ENCODE results near the gene CDC42BPB. TPM values are rescaled to one million over a fixed set of nuclear protein-coding genes. Genes with fewer than 3 reads are reported as not detected.

Gene CDC42BPB
- total RNA-seq, 1 experiment from 2014 or later = 96.9 TPM

DNA sequence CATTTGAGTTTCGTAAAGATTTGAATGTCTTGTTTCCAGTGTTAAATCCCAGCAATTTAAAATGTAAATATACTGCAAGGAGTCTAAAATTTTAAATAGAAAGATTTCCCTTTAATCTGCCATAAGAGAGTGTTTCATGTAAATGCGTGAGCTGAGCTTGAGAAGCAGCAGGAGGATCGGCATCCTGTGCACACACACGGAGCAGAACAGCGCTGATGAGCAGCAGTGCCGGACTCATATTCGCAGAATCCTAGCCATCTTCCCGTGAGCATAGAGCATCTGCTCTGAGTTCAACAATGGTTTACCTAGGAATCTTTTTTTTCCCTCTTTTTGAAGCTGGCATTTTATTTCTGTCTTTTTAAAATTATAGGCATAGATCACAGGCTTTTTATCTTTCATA, 164.7 kb downstream of the CDC42BPB start:
- no peaks in the 10 kb centered on the region for H3K4me1 Mint-ChIP-seq
- H3K4me3 Mint-ChIP-seq = no peak overlapping the region
- DNase-seq (ENCODE audit: low spot score) = no peak
- H3K36me3 Mint-ChIP-seq = no peaks in the 10 kb centered on the region
- ChIA-PET CTCF (no interaction called here), POLR2A (no interaction called here)
- H3K27ac Mint-ChIP-seq = no peak overlapping the region
- no peaks in the 10 kb centered on the region for H3K27me3 Mint-ChIP-seq (ENCODE audit: low read depth)
- no peaks in the 10 kb centered on the region for H3K9me3 Mint-ChIP-seq
- TF ChIP-seq SMAD4 (CRISPR knock-in tag; IDR thresholded peaks at IDR 0.05) (no peak), IRF1 (CRISPR knock-in tag; IDR thresholded peaks at IDR 0.05) (no peak), ZNF232 (CRISPR knock-in tag; IDR thresholded peaks at IDR 0.05) (no peak), RORB (CRISPR knock-in tag; IDR thresholded peaks at IDR 0.05) (no peak), NR1H2 (CRISPR knock-in tag; IDR thresholded peaks at IDR 0.05) (no peak), TCF7 (CRISPR knock-in tag; IDR thresholded peaks at IDR 0.05; ENCODE audit: low read depth) (no peak)
- TF ChIP-seq, protein P1, sequence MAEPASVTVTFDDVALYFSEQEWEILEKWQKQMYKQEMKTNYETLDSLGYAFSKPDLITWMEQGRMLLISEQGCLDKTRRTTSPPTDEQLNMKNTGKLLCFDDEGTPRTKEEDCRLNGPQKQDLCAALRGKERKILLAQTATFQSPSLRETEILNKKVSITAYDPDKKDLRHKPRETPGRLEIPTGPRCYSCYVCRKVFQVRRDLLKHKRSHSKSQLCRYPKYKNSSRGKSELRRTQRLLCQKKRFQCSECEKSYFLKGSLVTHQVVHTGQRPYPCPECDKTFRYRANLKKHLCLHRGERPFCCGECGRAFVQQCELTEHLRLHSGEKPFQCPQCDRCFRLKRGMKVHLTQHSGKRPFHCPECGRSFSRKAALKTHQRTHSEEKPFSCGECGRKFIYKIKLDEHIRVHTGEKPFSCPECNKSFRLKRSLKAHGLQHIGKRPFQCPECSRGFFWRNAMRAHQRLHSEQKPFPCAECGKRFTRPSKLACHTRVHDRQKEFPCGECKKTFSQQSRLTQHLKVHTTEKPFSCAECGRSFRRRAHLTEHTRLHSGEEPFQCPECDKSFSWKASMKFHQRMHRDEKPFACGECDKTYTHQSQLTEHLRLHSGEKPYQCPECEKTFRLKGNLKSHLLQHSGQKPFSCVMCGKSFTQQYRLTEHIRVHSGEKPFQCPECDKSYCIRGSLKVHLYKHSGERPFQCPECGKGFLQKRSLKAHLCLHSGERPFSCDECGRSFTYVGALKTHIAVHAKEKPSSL (CRISPR knock-in tag; conservative IDR thresholded peaks at IDR 0.05) = no peak
- TF ChIP-seq, protein P2, sequence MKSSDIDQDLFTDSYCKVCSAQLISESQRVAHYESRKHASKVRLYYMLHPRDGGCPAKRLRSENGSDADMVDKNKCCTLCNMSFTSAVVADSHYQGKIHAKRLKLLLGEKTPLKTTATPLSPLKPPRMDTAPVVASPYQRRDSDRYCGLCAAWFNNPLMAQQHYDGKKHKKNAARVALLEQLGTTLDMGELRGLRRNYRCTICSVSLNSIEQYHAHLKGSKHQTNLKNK (CRISPR knock-in tag; IDR thresholded peaks at IDR 0.05) = no peak
- TF ChIP-seq, protein P3, sequence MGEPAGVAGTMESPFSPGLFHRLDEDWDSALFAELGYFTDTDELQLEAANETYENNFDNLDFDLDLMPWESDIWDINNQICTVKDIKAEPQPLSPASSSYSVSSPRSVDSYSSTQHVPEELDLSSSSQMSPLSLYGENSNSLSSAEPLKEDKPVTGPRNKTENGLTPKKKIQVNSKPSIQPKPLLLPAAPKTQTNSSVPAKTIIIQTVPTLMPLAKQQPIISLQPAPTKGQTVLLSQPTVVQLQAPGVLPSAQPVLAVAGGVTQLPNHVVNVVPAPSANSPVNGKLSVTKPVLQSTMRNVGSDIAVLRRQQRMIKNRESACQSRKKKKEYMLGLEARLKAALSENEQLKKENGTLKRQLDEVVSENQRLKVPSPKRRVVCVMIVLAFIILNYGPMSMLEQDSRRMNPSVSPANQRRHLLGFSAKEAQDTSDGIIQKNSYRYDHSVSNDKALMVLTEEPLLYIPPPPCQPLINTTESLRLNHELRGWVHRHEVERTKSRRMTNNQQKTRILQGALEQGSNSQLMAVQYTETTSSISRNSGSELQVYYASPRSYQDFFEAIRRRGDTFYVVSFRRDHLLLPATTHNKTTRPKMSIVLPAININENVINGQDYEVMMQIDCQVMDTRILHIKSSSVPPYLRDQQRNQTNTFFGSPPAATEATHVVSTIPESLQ (CRISPR knock-in tag; IDR thresholded peaks at IDR 0.05) = no peak
- TF ChIP-seq, protein P4, sequence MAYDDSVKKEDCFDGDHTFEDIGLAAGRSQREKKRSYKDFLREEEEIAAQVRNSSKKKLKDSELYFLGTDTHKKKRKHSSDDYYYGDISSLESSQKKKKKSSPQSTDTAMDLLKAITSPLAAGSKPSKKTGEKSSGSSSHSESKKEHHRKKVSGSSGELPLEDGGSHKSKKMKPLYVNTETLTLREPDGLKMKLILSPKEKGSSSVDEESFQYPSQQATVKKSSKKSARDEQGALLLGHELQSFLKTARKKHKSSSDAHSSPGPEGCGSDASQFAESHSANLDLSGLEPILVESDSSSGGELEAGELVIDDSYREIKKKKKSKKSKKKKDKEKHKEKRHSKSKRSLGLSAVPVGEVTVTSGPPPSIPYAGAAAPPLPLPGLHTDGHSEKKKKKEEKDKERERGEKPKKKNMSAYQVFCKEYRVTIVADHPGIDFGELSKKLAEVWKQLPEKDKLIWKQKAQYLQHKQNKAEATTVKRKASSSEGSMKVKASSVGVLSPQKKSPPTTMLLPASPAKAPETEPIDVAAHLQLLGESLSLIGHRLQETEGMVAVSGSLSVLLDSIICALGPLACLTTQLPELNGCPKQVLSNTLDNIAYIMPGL (CRISPR knock-in tag; IDR thresholded peaks at IDR 0.05) = no peak
- no peak for ATAC-seq

GRCh38 chr14:102891556-102891955, 165.8 kb downstream of the CDC42BPB start:
- no peak for ATAC-seq
- TF ChIP-seq, protein P3 (CRISPR knock-in tag; IDR thresholded peaks at IDR 0.05) = no peak
- no peak for TF ChIP-seq ZNF396 (CRISPR knock-in tag; IDR thresholded peaks at IDR 0.05; ENCODE audit: borderline replicate concordance)
- TF ChIP-seq GTF2I (CRISPR knock-in tag; conservative IDR thresholded peaks at IDR 0.05) = no peak
- TF ChIP-seq, protein P5, sequence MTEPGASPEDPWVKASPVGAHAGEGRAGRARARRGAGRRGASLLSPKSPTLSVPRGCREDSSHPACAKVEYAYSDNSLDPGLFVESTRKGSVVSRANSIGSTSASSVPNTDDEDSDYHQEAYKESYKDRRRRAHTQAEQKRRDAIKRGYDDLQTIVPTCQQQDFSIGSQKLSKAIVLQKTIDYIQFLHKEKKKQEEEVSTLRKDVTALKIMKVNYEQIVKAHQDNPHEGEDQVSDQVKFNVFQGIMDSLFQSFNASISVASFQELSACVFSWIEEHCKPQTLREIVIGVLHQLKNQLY (CRISPR knock-in tag; IDR thresholded peaks at IDR 0.05) = no peak
- TF ChIP-seq, protein P4 (CRISPR knock-in tag; IDR thresholded peaks at IDR 0.05) = no peak
- TF ChIP-seq TEAD1 (CRISPR knock-in tag; IDR thresholded peaks at IDR 0.05) = no peak
- no peak for TF ChIP-seq ZNF219 (CRISPR knock-in tag; IDR thresholded peaks at IDR 0.05; ENCODE audit: borderline replicate concordance)
- TF ChIP-seq ZNF423 (CRISPR knock-in tag; IDR thresholded peaks at IDR 0.05) = no peak
- no peak for TF ChIP-seq MXD4 (CRISPR knock-in tag; IDR thresholded peaks at IDR 0.05; ENCODE audit: borderline replicate concordance)
- TF ChIP-seq, protein P6, sequence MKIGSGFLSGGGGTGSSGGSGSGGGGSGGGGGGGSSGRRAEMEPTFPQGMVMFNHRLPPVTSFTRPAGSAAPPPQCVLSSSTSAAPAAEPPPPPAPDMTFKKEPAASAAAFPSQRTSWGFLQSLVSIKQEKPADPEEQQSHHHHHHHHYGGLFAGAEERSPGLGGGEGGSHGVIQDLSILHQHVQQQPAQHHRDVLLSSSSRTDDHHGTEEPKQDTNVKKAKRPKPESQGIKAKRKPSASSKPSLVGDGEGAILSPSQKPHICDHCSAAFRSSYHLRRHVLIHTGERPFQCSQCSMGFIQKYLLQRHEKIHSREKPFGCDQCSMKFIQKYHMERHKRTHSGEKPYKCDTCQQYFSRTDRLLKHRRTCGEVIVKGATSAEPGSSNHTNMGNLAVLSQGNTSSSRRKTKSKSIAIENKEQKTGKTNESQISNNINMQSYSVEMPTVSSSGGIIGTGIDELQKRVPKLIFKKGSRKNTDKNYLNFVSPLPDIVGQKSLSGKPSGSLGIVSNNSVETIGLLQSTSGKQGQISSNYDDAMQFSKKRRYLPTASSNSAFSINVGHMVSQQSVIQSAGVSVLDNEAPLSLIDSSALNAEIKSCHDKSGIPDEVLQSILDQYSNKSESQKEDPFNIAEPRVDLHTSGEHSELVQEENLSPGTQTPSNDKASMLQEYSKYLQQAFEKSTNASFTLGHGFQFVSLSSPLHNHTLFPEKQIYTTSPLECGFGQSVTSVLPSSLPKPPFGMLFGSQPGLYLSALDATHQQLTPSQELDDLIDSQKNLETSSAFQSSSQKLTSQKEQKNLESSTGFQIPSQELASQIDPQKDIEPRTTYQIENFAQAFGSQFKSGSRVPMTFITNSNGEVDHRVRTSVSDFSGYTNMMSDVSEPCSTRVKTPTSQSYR (CRISPR knock-in tag; IDR thresholded peaks at IDR 0.05) = no peak
- no peak for TF ChIP-seq ELF4 (CRISPR knock-in tag; IDR thresholded peaks at IDR 0.05; ENCODE audit: low read depth)
- TF ChIP-seq MYBL2 (CRISPR knock-in tag; IDR thresholded peaks at IDR 0.05) = no peak
- TF ChIP-seq ZNF416 (CRISPR knock-in tag; IDR thresholded peaks at IDR 0.05) = no peak

More at GRCh38 chr14:102891556-102891955, 165.8 kb downstream of the CDC42BPB start:
- POLR2A ChIA-PET = no interaction called here
- CTCF ChIA-PET = no interaction called here
- no peaks in the 10 kb centered on the region for H3K36me3 Mint-ChIP-seq
- H3K9me3 Mint-ChIP-seq = no peaks in the 10 kb centered on the region
- no peaks in the 10 kb centered on the region for H3K4me1 Mint-ChIP-seq
- no peaks in the 10 kb centered on the region for H3K27me3 Mint-ChIP-seq (ENCODE audit: low read depth)
- H3K27ac Mint-ChIP-seq = no peak overlapping the region; the same call in 1 of the 2 replicates
- H3K4me3 Mint-ChIP-seq = no peak overlapping the region
- DNase-seq (ENCODE audit: low spot score) = no peak

Measured in WTC11 (cell line).